Common myeloid progenitor, CD34-positive (primary cell): ENCODE results near the gene DDX47.
"Not testable (repeated sequence)": the region's sequence is repeated elsewhere in the genome, so short reads cannot be mapped to it uniquely, and the experiment has no call there.

ENCODE experiments used
- CTCF ChIA-PET: fragments of 350-600 bp; sonication (Branson Sonifier 250); formaldehyde crosslinking; loops from one replicate; lab custom pipeline; 2021; ENCODE audit warnings: antibody characterized with exemption; lab: Charles Lee
- POLR2A ChIA-PET: fragments of 350-600 bp; sonication (Branson Sonifier 250); formaldehyde crosslinking; loops from one replicate; lab custom pipeline; 2021; ENCODE audit warnings: antibody characterized with exemption; lab: Charles Lee
- DNase-seq, 3 donors: peaks; one replicate each; pipeline versions ENCODE4 v3.0.0 to v3.0.0-alpha.2; 2013
- H3K27ac ChIP-seq, 2 experiments: 1 replicate in 1 of 2; 2 replicates in 1 of 2; pipeline ENCODE4 v1.7.0; 2013; ENCODE audit warnings: inconsistent platforms in 2 of 2, low read length in 2 of 2, mild to moderate bottlenecking in 2 of 2, low read depth in 1 of 2, moderate library complexity in 1 of 2; ENCODE audit not compliant: severe bottlenecking in 2 of 2, insufficient read depth in 1 of 2, poor library complexity in 1 of 2
- H3K27me3 ChIP-seq, 5 experiments: replicated peaks in 2 of 5; 1 replicate in 3 of 5; 2 replicates in 2 of 5; pipeline versions ENCODE4 v1.6.1 to v1.7.0; 2013; ENCODE audit warnings: low read length in 4 of 5, mild to moderate bottlenecking in 2 of 5, moderate library complexity in 2 of 5, inconsistent platforms in 1 of 5; ENCODE audit not compliant: insufficient read depth in 5 of 5, control insufficient read depth in 4 of 5
- H3K36me3 ChIP-seq, 4 experiments: 1 replicate in 2 of 4; 2 replicates in 2 of 4; pipeline versions ENCODE4 v1.6.1 to v1.7.0; 2013; ENCODE audit warnings: low read length in 3 of 4, control low read depth in 1 of 4, mild to moderate bottlenecking in 1 of 4; ENCODE audit not compliant: control insufficient read depth in 4 of 4, insufficient read depth in 4 of 4
- H3K4me1 ChIP-seq, 4 experiments: 1 replicate in 3 of 4; 2 replicates in 1 of 4; pipeline versions ENCODE4 v1.6.1 to v1.7.1; 2013; ENCODE audit warnings: low read length in 3 of 4, mild to moderate bottlenecking in 3 of 4, control low read depth in 1 of 4, inconsistent platforms in 1 of 4, moderate library complexity in 1 of 4; ENCODE audit not compliant: control insufficient read depth in 4 of 4, insufficient read depth in 4 of 4; ENCODE audit errors: control extremely low read depth in 1 of 4
- H3K4me3 ChIP-seq, 7 experiments: 1 replicate in 4 of 7; 2 replicates in 3 of 7; pipeline versions ENCODE4 v1.5.1 to v1.7.0; 2013; ENCODE audit warnings: mild to moderate bottlenecking in 7 of 7, low read length in 6 of 7, moderate library complexity in 6 of 7, inconsistent platforms in 2 of 7, low read depth in 2 of 7, control low read depth in 1 of 7; ENCODE audit not compliant: insufficient read depth in 4 of 7, control insufficient read depth in 1 of 7; ENCODE audit errors: extremely low read depth in 1 of 7
- H3K9me3 ChIP-seq, 5 experiments: 1 replicate in 4 of 5; 2 replicates in 1 of 5; pipeline versions ENCODE4 v1.6.1 to v1.7.1; 2013; ENCODE audit warnings: low read length in 4 of 5, mild to moderate bottlenecking in 2 of 5, inconsistent platforms in 1 of 5, low read depth in 1 of 5, moderate library complexity in 1 of 5; ENCODE audit not compliant: control insufficient read depth in 4 of 5, insufficient read depth in 2 of 5; ENCODE audit errors: control extremely low read depth in 1 of 5
- WGBS: methylation state at CpG from one replicate; pipeline ENCODE4 v1.1.5; 2013; ENCODE audit not compliant: insufficient coverage; 5-methylcytosine and 5-hydroxymethylcytosine counted together

Gene DDX47

GRCh38 chr12:12839873-12840579, 26.9 kb downstream of the DDX47 start:
- CTCF ChIA-PET: no interaction called here
- H3K27me3 ChIP-seq: no peaks in the 10 kb centered on the region
- peaks cover 0 to 4% (median 3%) of the 10 kb centered on the region in 4 experiments for H3K36me3 ChIP-seq
- H3K4me3 ChIP-seq: no peak overlapping the region
- H3K9me3 ChIP-seq: no peaks in the 10 kb centered on the region
- POLR2A ChIA-PET: no interaction called here
- no peak for DNase-seq
- no CpG with 5 or more reads among the region's 5 CpGs for WGBS
- no peak overlapping the region for H3K27ac ChIP-seq
- peaks cover 0 to 5% (median 1%) of the 10 kb centered on the region in 4 experiments for H3K4me1 ChIP-seq

- 96% methylated on average over 4 of the region's 5 CpGs for WGBS
- Histone ChIP-seq H3K4me3 (no peak overlapping the region), H3K4me1 (peaks cover 0 to 5% (median 1%) of the 10 kb centered on the region in 4 experiments), H3K36me3 (peaks cover 0 to 3% (median 3%) of the 10 kb centered on the region in 4 experiments), H3K27ac (no peak overlapping the region), H3K27me3 (no peaks in the 10 kb centered on the region), H3K9me3 (no peaks in the 10 kb centered on the region)
- DNase-seq: no peak
- POLR2A ChIA-PET: no interaction called here
- CTCF ChIA-PET: no interaction called here
Measured at GRCh38 chr12:12840580-12840899, 27.4 kb downstream of the DDX47 start.

- H3K27me3 ChIP-seq, H3K4me1 ChIP-seq, CTCF ChIA-PET, H3K36me3 ChIP-seq, POLR2A ChIA-PET, H3K4me3 ChIP-seq, H3K9me3 ChIP-seq, DNase-seq, H3K27ac ChIP-seq: not testable (repeated sequence)
- WGBS: 100% methylated on average over 9 of the region's 13 CpGs
Measured at GRCh38 chr12:12841428-12841827, 28.3 kb downstream of the DDX47 start.

GRCh38 chr12:12845794-12846243, 32.7 kb downstream of the DDX47 start:
- Histone ChIP-seq H3K4me1 (no peaks in the 10 kb centered on the region), H3K4me3 (no peak overlapping the region), H3K27me3 (no peaks in the 10 kb centered on the region), H3K36me3 (no peaks in the 10 kb centered on the region), H3K9me3 (peaks cover 0 to 2% (median 0%) of the 10 kb centered on the region in 5 experiments), H3K27ac (no peak overlapping the region)
- ChIA-PET POLR2A (no interaction called here), CTCF (no interaction called here)
- WGBS: 86% methylated on average over 3 of the region's 4 CpGs
- no peak for DNase-seq

GRCh38 chr12:12846780-12847179, 33.6 kb downstream of the DDX47 start:
- H3K4me1 ChIP-seq, H3K9me3 ChIP-seq, H3K27me3 ChIP-seq, H3K36me3 ChIP-seq, POLR2A ChIA-PET, DNase-seq, H3K27ac ChIP-seq, H3K4me3 ChIP-seq, CTCF ChIA-PET: not testable (repeated sequence)
- 100% methylated on average over 2 of the region's 3 CpGs for WGBS

- H3K27ac ChIP-seq: no peak overlapping the region
- no peaks in the 10 kb centered on the region for H3K36me3 ChIP-seq
- H3K9me3 ChIP-seq: peaks cover 0 to 5% (median 0%) of the 10 kb centered on the region in 5 experiments
- no peak overlapping the region for H3K4me3 ChIP-seq
- H3K27me3 ChIP-seq: no peaks in the 10 kb centered on the region
- ChIA-PET CTCF (no interaction called here), POLR2A (no interaction called here)
- WGBS: no CpG with 5 or more reads among the region's 3 CpGs
- DNase-seq: no peak
- H3K4me1 ChIP-seq: no peaks in the 10 kb centered on the region
Measured at GRCh38 chr12:12853435-12853834, 40.3 kb downstream of the DDX47 start.

- Histone ChIP-seq H3K36me3 (no peaks in the 10 kb centered on the region), H3K4me1 (no peaks in the 10 kb centered on the region), H3K4me3 (no peak overlapping the region), H3K9me3 (no peaks in the 10 kb centered on the region), H3K27me3 (no peaks in the 10 kb centered on the region), H3K27ac (no peak overlapping the region)
- ChIA-PET CTCF (no interaction called here), POLR2A (no interaction called here)
- no peak for DNase-seq
- WGBS: no CpG with 5 or more reads among the region's 1 CpG
Measured at GRCh38 chr12:12859690-12860089, 46.5 kb downstream of the DDX47 start.
